DMS79 treated with DMSO at 0.1 percent for 48 hours (cell line): ENCODE results near the gene EVL.

Experiments
- DNase-seq: peaks from one replicate; lab custom pipeline; 2025; lab: John Stamatoyannopoulos, UW

EVL gene

DNA sequence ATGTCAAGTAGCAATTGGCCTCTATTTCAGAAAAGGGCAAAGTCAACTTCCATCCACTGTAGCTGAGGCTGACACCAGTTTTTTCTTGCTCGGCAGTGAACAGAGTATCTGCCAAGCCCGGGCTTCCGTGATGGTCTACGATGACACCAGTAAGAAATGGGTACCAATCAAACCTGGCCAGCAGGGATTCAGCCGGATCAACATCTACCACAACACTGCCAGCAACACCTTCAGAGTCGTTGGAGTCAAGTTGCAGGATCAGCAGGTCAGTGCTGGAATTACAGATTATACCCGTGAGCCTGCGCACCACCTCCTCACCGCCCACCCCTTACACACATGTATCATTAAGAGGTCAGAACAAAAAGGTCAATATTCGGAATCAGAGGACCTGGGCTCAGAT lies 19.4 kb downstream of the EVL start:
- DNase-seq: no peak

DNA sequence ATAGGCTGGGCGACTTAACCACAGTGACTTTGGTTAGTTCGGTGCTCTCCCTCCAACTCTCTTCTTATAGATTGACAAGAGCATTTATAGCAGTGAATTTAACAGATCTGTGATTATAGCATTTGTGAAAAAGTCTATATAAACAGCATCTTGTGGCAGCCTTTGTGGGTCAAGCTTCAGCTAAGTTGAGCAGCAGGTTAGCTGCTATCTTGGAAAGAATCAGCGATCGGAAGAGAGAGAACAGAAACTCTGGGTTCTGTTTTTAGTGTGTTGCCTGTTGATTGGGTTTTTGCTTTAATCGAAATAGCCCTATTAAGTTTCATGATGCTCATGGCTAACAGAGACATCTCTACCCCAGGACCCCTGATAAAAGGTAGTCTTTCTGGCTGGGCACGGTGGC lies 20.2 kb downstream of the EVL start:
- DNase-seq: no peak

DNA sequence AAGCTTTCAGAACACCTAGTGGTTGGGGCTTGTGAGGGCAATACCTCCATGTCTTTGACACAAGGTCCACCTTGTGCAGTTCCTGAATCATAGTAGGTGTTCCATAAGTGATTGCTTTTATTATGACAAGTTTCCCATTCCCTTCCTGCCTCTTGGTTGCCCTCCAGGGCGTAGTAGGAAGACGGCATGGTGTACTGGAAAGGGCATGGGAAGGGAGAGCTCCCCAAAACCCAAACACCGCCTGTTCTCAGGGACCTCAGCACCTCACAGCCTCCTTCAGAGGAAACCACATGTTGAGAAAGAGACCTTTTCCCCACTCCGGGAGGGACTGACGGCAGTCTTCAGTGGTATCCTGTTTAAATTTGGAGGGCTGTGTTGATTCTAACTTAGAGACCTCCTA lies 21.1 kb downstream of the EVL start:
- no peak for DNase-seq

DNA sequence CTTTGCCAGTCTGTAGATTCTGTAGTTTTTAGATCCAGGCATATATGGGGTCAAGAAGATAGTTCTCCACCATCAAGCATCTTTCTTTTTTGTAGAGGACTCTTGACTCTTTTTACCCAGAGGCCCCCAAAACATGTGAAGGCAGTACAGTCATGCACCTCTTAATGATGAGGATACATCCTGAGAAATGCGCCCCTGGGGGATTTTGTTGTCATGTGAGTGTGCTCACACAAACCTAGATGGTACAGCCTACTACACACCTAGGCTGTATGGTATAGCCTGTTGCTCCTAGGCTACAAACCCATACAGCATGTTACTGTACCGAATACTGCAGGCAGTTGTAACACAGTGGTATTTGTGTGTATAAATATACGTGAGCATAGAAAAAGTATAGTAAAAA lies 23.0 kb downstream of the EVL start:
- DNase-seq: no peak

DNA sequence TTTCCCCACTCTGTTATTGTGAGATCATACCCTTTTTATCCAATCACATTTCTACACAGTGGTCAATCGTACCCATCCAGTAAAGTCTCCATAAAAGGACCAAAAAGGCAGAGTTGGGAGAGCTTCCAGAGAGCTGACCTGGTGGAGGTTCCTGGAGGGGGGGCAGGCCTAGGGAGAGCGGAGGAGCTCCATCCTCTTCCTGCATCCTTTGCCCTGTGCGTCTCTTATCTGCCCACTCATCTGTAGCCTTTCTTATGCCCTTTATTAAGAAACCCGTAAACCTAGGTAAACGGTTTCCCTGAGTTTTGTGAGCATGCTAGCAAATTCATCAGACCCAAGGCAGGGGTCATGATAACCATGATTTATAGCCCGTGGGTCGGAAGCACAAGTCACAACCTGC lies 26.2 kb downstream of the EVL start:
- no peak for DNase-seq

DNA sequence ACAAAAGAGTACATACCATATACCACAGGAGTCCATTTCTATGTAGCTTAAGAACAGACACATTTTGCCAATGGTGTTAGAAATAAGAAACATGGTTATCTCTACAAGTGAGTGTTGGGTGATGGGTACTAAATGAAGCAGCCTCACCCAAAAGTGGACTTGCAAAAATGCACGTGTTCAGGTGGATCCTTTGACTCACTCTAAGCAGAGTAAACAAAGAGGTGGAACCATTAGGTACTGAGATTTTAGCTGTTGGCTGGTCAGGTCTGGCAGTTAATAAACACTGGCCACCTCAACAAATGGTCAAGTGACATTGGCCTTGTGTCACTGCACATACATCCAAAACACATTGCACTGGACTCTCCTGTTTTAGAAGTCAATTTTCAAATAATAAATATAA lies 27.6 kb downstream of the EVL start:
- no peak for DNase-seq

DNA sequence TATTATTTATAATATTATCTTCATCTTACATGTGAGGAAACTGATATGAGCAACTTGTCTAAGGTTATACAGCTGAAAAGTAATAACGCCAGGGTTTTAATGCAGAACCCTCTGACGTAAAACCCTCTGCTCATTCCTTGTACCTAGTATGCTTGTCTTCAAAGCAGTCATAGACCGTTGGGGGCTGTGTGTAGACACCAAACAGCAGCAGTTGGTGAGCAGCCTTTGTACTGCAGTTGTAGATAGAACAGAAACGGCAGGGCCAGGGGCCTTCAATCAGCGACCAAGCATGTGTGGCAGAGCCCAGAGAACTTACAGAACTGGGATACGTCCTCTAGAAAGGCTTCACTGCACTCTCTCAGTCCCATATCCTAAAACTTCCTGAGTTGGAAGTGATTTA lies 28.1 kb downstream of the EVL start:
- DNase-seq: no peak

DNA sequence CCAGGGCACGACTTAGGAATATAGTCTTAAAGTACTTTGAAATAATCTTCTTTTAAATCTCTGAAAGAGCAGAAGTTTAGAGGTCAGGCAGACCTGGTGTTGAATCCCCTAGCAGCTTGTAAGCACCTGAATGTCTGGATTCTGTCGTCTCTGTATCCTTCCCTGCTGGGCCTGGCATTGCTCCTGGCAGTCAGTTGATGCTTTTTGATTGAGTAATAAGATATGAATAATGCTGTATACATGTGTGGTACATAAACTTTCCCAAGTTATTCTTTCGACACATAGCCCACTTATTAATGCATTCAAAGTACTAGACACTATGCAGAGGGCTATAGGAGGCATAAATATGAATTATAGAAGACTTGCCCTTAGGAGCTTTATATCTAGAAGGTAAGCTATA lies 31.4 kb downstream of the EVL start:
- no peak for DNase-seq

DNA sequence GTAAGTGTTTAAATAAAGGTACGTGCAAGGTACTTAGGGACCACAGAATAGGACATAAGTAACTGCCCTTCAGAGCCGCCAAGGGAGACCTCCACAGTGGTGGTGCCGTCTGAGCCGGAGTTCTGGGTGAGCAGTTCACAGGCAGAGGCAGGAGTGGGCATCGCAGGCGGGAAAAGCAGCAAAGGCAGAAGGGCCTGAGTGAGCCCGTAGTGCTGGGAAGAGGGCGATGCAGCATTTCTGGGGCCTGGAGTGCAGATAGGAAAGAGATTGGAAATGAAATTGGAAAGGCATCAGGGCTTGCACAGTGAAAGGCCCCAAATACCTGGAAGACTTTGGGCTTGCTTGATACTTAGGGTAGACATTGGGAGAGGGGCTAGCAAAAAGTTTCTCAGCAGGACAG lies 32.9 kb downstream of the EVL start:
- no peak for DNase-seq

DNA sequence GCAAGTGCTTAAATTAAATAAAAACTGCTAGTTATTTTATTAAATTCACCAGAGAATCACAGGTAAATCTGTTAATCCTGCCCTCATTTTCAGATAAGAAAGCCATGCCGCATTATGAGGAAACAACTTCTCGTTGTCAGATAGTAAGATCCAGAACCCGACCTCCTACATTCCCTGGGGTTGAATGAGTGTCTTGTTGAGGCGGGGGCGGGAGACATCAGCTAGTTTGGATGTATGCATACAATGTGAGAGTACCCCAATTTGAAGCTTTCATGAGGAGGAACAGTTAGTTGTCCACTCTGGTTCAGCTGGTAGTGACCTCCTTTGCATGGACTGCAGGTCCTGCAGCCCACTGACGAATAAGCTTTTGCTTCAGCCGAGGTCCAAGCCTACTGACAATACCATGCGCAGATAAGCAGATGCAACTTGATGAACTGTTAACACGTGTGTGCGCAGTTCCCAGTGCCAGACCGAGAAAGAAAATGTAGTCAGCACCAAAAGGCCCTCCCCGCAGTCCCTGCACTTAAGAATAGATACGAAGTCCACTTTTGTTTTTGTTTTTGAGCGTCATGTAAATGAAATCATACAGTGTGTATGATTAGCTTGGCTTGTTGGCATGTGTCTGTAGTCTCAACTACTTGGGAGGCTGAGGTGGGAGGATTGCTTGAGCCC lies 34.9 kb downstream of the EVL start:
- DNase-seq: no peak

DNA sequence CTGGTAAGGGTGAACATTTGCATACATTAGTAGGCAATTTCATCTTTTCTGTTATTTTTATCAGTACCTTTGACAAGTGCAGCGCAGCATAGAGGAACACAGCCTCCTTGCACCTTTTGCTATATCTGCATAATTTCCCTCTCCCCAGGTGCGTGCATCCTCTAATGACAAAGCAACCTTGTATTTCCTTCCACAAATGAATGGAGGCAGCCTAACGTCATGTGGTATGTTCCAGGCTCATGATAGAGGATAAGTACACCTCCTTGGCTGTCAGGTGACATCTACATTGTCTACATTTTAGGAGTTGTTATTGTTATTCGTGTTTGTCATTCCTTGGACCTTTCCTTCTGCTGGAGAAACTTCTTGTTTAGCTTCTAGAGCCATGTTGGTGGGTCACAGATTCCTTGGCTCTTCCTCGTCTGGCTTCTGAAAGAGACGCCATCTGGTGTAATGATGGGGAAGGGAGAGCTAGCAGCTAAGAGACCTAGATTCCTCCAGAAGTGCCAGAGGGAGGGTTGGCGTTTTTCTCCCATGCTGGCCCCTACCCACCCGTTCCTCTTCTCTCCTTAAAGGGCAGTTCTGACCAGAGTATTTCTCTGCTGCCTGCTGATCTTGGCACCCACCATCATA lies 37.0 kb downstream of the EVL start:
- DNase-seq: no peak

DNA sequence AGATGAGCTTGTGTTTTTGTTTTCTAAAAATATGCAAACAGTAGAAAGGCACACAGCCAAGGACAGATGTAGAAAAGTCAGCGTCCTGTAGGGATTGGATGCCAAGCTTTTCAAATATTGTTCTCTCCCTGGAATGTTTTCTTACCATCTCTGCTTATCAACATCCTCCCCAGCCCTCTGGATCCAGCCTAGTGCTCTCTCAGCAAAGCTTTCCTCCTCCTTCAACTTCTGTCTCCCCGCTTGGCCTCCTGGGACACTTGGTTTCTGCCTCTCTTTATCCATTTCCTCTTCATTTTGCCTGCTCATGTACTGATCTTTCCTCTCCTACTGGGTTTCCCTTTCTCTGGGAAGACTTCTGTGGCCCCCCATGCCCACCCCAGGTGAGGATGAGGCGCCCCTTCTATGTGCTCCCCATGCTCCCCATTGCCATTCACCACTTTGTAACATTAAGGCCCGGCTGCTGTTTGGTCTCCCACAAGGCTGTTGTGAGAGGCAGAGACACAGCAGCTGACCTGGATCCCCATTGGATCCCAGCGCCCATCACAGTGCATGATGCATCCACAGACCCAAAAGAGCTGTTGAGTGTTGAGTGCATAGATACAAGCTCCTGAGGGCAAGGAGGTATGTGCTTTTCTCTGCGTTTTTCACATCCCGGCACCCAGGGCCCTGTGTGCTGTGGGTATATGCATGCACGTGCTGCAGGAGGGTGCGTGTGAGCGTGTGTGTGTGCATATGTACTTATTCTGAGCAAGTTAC lies 38.2 kb downstream of the EVL start:
- DNase-seq: no peak

DNA sequence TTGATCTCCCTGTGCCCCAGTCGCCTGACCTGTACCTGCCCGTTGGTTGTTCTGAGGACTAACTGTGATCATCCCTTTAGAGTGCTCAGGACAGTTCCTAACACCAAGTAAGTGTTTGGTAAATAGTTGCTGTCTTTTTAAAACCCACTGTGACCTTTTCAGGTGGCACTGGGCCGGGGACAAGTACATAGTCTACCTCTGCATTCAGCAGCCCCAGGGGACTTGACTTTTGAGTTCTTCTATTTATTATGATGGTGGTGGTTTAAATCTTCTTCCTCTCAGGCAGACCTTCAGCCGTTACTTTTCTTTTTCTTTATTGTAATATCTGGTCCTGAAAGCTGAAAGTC lies 38.8 kb downstream of the EVL start:
- DNase-seq: no peak

DNA sequence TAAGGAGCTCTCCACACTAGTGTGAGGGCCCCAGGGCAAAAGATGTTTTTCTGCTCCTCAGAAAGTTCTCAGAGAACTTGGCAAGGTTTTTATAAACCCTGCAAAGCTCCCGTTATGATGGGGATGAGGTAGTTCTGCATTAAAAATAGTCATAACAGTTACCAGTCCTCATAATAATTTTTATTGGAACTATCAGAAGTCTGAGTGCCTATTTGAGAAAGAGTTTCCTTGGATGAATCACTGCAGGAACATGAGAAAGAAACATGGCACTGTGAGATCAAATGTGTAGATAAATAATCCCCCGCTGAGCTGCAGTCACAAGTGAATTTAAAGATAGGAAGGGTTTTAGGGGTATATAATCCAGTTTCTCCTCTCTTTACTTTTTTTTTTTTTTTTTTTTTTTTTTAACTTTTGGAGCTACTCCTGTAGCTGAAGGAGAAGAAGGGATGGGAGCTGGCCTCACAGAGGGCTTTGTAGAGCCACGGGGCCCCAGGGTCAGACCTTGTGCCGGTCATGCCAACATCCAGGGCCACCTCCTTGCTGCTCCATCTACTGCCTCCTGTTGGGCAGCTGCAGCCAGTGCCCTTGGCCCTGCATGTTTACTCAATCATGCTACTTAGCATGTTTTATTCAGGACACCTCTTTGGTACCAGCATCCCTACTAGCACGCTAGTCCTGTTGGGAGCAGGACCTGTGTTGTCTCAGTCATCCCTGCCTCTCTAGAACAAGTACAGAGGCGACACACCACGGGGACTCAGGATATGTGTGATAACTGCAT lies 39.5 kb downstream of the EVL start:
- DNase-seq: no peak

DNA sequence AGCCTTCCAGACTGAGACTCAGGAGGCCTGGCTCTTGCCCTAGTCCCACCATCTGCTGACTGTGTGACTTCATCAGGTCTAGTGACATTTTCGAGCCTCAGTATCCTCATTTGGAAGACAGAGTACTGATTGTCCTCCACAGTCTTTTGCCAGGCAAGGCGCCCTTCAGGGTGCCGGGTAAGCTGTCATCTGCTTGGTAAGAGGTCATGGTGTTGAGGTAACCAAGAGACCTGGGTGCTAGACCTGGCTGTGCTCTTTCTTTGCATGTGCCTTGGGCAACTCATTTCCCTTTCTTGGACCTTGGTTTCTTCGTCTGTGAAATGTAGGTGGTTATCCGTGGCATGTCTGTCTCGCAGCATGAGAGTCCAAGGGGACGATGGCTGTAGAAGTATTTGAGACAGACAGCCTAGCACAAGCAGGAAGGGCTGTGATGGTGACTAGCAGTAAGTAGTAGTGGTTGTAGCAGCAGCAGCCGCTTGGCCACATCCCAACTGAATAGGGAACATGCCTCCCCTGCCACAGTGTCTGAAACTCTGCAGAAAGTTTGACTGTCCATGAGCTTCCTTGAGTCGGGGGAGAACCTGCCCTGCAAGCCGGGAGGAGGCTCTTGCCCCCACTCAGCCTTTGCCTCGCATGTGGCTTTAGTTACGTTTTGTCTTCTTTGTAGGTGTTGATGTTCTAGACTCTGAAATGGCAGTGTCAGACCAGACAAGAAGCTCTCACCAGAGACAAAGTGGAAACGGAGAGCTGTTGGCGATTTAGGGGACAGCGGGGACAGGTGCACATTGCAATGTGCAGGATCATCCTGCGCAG lies 40.3 kb downstream of the EVL start:
- DNase-seq: no peak

DNA sequence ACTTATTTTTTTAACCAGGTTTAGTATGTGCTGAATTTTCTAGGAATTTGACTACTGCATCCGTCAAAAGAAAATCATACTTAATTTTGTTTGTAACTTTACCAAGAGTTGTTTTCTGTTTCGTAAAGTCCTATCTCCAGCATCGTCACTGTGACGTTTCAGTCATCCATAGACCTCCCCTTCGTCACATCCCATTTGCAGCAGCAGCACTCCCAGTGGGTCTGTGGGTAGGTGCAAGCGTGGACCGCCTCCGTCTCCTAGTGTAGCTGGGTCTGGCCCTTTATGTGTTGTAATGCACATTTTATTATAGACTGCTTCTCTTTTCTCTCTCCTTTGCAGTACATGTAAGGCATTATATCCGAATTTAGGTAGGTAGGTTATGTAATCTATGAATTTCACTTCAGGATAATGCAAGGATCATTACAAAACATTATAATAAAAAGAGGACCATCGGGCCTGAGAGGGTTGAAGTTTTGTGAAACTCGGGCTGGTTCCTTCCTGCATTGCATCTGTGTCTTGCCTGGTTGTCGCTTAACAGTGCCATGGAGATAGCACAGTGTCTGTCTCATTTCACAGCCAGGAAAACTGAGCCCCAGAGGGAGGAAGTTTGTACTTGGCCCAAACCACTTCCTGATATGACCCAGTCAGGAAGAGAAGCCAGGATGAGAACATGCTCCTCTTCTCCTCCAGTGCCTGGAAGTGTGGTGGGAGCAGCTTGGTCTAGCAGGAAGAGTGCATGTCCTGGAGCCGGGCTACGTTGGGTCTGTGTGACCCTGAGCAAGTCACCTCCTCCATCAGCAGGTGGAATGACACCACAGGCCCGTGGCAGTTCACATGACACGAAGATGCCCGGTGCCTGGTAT lies 41.3 kb downstream of the EVL start:
- no peak for DNase-seq

DNA sequence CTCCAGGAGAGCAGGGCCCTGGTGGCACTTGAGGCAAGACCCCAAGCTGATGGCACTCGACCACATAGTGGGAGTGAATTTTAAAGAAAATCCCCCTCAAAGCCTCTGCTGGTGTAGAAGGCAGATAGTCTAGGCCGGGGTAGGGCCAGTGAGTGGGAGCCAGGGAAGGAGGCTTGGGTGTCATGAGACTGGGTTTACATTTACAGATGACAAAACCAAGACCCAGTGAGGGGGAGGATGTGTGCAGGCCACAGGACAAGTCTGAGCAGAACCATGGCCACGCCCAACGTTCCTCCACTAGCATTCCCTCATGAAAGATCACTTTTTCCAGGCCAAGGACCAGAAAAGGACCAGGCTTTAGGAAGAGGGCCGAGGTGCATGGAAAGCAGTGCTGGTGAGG lies 42.0 kb downstream of the EVL start:
- DNase-seq: no peak

DNA sequence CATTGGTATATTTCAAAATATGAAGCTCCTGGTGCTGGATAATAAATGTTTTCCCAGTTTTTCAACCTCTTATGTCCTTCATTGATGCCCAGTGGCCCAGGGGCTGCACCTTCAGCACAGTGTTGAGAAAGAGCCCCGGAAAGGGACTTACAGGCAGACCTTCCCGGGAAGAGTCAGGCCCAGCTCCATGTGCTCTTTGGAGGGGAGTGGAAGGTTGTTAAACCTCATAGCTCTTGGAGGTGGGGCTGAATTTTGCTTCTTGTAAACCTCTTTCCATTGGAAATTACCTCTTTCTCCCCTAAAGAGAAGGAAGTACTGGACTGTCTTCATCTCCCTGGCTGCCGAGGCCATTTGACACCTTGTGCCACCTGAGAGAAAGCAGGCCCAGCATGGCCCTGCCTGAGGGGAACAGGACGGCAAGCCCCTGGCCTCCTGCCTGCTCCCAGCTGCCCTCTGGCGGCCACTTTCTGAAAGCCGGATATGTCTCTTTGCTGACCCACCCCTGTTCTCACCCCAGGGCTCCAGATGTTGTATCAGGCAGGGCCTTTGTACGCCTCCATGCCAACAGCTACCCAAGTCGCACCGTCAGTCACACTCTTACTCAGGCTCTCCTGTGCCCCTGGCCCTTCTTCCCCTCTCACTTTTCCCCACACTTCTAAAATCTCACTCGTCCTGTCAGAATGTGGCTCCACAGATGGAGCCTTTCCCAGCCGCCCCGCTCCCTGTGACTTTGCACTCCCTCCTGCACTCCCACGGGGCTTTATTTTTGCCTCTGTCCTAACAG lies 43.0 kb downstream of the EVL start:
- DNase-seq: no peak

DNA sequence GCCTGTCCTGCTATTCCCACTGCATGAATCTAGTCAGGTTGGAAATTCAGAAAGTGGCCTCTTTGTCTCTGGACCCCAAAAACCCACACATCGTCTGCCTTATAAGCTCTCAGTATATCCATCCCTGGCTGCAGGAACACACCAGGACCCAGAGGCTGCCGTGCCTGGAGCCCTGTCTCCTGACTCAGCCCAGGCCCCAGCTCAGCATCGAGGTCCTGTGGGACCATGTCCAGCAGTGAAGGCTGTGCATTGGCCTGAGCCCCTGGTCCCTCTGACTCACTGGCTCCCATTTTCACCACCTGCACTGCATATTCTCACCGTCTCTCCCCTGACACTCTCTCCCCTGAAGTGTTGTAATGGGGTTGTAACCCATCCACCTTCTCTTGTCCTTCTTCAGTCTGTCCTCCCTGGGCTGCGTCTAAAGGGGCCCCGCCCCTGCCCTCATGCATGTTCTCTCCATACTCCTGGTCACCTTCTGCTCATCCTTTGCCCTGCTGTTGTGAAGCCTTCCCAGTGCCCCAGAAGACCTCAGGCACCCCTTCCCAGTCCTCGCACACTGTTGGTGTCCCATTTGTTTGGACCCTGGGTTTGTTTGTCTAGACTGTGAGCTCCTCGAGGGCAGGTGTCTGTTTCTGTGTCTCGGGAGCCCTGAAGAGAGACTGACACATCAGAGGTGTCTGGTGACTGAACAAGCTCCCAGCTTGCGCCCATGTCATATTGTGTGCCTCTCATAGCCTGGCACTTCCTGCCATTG lies 43.8 kb downstream of the EVL start:
- DNase-seq: no peak

DNA sequence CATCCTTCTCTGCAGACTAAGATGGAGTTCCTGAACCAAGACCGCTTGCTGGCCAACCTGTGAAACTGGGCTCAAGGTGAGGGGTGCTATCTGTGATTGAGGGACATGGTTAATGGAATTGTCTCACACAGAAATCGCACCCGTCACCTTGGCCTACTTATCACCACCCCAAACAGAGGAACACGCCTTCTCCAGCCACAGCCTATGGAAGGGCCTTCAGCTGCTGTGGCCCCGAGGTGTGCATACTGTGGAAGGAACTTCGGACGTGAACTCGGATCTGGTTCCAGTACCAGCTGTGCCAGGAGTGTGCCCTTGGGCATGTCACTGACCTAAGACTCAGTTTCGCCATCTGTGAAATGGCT lies 44.4 kb downstream of the EVL start:
- DNase-seq: no peak
